Measurements from ENCODE around the gene PTRHD1.
A peak's percentile ranks its signal among the peaks of the same experiment; 100 is the strongest.

Gene PTRHD1

DNA sequence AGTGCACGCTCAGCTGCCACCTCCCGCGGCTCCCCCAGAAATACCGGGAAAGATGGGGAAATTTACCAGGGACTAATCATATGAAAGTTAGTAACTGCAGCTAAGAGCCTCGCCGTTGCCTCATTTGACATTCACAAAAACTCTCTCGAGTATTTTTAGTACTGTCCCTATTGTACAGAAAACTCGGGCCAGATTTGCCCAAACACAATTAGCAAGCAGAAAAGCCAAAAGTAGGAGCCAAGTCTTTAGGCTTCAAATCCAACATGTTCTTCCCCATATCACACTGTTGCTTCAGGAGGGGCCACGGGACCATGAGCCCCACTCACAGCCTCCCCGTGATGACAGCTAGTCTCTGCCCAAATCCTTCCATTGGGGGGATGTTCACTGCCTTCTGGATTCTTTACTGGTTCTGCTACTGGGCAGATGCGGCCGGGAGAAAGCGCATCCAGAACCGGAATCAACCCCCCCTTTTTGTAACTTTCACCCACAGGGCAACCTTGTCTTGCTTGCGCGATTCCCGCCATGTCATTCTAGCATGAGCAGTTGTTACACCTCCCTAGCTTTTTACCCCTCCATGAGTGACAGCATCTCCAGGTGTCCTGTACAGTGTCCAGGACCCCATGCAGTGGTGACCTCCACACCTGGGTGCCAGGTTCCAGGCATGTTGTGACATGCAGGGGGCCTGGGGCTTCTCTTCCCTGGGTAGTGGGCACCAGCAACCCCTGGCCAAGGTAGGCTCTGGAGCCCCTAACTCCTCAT lies 35.2 kb upstream of the PTRHD1 start:
- Histone ChIP-seq H3K27ac (ENCODE audit: low read depth, low read length) (no peak overlapping the region), H3K4me3 (ENCODE audit: low read depth, low read length) (no peak overlapping the region), H3K36me3 (ENCODE audit: control insufficient read depth, insufficient read depth, low read length) (peaks cover 15% of the 10 kb centered on the region), H3K9ac (ENCODE audit: low read length) (no peak overlapping the region), H3K9me3 (ENCODE audit: control insufficient read depth, insufficient read depth, low read depth, low read length) (no peaks in the 10 kb centered on the region), H3K4me1 (ENCODE audit: control insufficient read depth, insufficient read depth, low read length) (peaks cover 31% of the 10 kb centered on the region), H3K27me3 (ENCODE audit: control insufficient read depth, insufficient read depth, low read length) (no peaks in the 10 kb centered on the region)

DNA sequence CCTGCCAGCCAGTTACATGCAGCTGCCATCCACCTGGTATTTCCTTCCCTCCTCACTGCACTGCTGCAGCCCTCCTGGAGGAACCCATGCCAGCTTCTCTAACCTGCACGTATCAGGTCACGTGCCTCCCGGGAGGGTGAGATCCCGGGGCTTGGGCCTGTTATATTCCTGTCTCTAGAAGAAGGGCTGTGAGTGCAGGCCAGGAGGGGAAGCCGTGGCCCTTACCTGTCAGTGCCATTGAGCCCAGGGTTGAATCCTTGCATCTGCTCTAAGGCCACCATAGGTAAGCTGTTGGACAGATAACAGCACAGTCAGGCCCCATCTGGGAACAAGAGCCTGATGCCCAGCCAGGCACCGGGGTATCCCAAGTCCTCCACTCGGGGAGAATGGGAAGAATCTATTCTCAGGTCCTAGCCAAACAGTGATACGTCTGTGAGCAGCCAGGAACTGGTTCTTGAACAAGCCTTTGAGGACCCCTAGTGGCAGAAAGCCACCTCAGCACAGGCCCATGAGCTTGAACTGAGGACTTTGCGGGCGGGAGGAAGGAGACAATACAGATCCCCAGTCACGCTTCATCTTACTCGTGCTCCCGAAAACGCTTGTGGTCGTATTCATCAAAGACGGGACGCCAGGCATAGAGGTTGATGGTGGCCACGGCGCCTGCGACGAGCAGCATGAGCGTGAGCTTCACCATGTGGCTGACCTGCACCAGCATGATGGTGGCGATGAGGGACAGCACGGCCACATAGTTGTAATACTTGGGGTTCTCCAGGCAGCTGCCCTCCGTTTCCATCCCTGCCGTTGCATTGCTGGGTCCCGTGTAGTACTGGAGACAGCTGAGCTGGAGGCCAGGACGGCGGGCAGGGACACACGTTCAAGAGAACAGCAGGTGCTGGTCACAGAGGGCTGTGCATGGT lies 34.4 kb upstream of the PTRHD1 start:
- H3K9me3 ChIP-seq (ENCODE audit: control insufficient read depth, insufficient read depth, low read depth, low read length): no peaks in the 10 kb centered on the region
- H3K36me3 ChIP-seq (ENCODE audit: control insufficient read depth, insufficient read depth, low read length): peaks cover 23% of the 10 kb centered on the region
- peaks cover 29% of the 10 kb centered on the region for H3K4me1 ChIP-seq (ENCODE audit: control insufficient read depth, insufficient read depth, low read length)
- no peak overlapping the region for H3K9ac ChIP-seq (ENCODE audit: low read length)
- no peaks in the 10 kb centered on the region for H3K27me3 ChIP-seq (ENCODE audit: control insufficient read depth, insufficient read depth, low read length)
- H3K4me3 ChIP-seq (ENCODE audit: low read depth, low read length): no peak overlapping the region
- no peak overlapping the region for H3K27ac ChIP-seq (ENCODE audit: low read depth, low read length)

DNA sequence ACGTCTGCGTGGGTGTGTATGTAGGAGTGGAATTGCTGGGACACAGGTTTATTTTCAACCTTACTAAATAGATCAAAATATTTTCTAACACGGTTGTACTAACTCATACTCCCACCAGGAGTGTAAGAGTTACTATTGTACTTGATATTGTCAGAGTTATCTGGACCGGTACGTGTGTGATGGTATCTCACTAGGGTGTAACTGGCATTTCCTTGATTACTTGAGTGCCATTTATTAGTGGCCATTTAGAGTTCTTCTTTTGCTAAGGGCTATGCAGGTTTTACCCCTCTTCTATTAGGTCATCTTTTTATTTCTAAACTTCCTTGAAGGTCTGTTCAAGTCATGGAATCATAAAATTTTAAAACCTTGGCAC lies 33.6 kb upstream of the PTRHD1 start:
- Histone ChIP-seq H3K36me3 (ENCODE audit: control insufficient read depth, insufficient read depth, low read length) (peaks cover 24% of the 10 kb centered on the region), H3K9ac (ENCODE audit: low read length) (no peak overlapping the region), H3K9me3 (ENCODE audit: control insufficient read depth, insufficient read depth, low read depth, low read length) (no peaks in the 10 kb centered on the region)

DNA sequence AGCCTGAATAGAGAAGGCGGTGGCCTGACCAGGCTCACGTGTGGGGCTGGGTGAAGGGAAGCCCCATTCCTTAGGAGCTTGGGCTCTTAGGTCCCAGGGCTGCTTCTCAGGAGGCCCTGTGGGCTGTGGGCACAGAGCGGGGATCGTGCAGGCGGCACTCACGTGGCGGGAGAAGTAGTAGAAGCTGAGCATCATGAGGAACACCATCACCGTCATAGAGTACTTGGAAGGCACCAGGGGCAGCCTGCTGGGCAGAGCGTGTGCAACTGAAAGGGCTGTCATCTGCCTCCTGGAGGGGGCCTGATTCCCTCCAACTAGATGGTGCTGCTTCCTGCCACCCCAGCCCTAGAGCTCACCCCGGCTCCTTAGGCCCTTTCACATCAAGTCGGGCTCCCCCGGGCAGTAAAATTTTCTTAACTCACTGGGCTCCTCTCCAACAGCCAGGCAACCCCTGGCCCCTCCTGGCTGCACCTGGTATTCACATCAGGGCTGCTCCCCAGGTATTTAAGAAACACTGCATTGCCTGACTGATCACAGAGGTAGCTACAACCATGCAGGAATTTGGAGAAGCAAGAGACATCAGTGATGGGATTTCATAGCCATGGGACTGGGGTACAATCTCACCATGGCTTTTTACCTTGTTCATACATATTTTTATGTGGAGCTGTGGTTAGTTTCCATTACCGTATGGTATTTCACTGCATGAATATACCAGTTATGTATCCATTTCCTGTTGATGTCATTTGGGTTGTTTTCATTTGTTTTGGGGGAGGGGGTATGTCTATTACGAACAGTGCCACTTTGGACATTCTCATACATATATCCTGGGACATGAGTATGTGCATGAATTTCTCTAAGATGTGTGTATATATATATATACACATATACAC lies 32.9 kb upstream of the PTRHD1 start:
- Histone ChIP-seq H3K4me1 (ENCODE audit: control insufficient read depth, insufficient read depth, low read length) (peaks cover 36% of the 10 kb centered on the region), H3K27me3 (ENCODE audit: control insufficient read depth, insufficient read depth, low read length) (no peaks in the 10 kb centered on the region), H3K9ac (ENCODE audit: low read length) (no peak overlapping the region), H3K4me3 (ENCODE audit: low read depth, low read length) (no peak overlapping the region), H3K36me3 (ENCODE audit: control insufficient read depth, insufficient read depth, low read length) (peaks cover 27% of the 10 kb centered on the region), H3K27ac (ENCODE audit: low read depth, low read length) (no peak overlapping the region), H3K9me3 (ENCODE audit: control insufficient read depth, insufficient read depth, low read depth, low read length) (no peaks in the 10 kb centered on the region)

More for the DNA sequence above, 33.6 kb upstream of the PTRHD1 start:
- Histone ChIP-seq H3K27me3 (ENCODE audit: control insufficient read depth, insufficient read depth, low read length) (no peaks in the 10 kb centered on the region), H3K4me1 (ENCODE audit: control insufficient read depth, insufficient read depth, low read length) (peaks cover 30% of the 10 kb centered on the region), H3K4me3 (ENCODE audit: low read depth, low read length) (no peak overlapping the region), H3K27ac (ENCODE audit: low read depth, low read length) (no peak overlapping the region)

DNA sequence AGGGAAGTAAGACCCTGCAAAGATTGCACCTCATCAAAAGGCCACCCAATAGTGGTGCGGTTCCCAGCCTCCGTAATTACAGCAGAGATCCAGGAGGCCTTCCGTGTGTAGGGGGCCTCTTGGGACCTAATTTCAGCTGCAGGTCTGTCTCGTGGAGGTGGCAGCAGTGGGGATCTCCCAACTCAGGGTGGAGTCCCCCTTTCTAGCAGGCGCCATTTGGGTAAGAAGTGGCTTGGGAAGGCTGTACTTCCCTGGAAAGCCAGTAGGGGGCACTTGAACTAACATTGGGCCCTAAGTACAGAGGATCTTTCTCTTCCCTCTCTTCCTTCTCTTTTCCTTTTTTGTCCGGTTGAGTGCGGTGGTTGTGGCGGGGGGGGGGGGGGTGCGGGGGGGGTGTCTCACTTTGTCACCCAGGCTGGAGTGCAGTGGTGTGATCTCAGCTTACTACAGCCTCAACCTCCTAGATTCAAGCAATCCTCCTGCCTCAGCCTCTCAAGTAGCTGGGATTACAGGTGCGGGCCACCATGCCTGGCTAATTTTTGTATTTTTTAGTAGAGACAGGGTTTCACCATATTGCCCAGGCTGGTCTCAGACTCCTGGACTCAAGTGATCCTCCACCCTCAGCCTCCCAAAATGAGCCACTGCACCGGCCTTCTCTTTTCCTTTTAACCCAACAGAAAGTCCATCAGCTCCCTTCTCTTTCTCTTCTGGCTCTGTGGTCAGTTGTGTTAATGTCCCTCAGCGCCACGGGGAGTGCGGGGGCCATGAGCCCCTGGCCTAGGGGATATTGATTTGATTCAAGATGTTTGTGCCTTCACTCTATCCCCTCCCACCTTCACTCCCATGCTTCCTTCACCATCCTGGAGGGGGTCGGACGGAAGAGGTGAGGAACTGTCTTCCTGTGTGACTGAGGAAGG lies 32.0 kb upstream of the PTRHD1 start:
- peaks cover 30% of the 10 kb centered on the region for H3K36me3 ChIP-seq (ENCODE audit: control insufficient read depth, insufficient read depth, low read length)
- no peak overlapping the region for H3K9ac ChIP-seq (ENCODE audit: low read length)

DNA sequence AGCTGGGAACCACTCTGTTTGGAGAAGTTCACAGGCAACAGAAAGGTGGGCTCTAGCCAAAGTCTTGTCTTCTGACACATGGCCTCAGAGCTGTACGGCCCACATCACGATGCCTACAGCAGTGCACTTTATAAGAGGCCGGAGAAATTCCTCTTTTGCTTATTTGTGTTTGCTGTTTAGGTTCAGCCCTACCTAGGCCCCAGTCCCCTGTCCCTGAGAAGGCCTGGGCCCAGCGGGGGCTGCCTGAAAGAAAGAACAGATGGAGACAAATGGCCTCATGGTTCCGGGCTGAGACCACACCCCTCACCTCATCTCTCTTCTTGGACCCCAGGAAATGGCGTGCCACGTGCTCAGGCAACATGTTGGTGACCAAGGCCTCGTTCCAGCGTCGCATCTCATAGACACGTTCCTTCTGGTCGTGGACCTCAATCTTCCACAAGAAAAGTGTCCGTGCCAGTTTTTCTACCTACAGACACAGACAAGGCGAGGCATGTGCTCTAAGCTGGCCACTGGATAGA lies 30.9 kb upstream of the PTRHD1 start:
- peaks cover 47% of the 10 kb centered on the region for H3K4me1 ChIP-seq (ENCODE audit: control insufficient read depth, insufficient read depth, low read length)
- H3K27me3 ChIP-seq (ENCODE audit: control insufficient read depth, insufficient read depth, low read length): no peaks in the 10 kb centered on the region
- H3K27ac ChIP-seq (ENCODE audit: low read depth, low read length): no peak overlapping the region
- H3K9ac ChIP-seq (ENCODE audit: low read length): no peak overlapping the region
- H3K4me3 ChIP-seq (ENCODE audit: low read depth, low read length): no peak overlapping the region
- H3K9me3 ChIP-seq (ENCODE audit: control insufficient read depth, insufficient read depth, low read depth, low read length): no peaks in the 10 kb centered on the region
- H3K36me3 ChIP-seq (ENCODE audit: control insufficient read depth, insufficient read depth, low read length): peaks cover 41% of the 10 kb centered on the region

More for the DNA sequence above, 32.0 kb upstream of the PTRHD1 start:
- Histone ChIP-seq H3K4me3 (ENCODE audit: low read depth, low read length) (no peak overlapping the region), H3K27ac (ENCODE audit: low read depth, low read length) (no peak overlapping the region), H3K27me3 (ENCODE audit: control insufficient read depth, insufficient read depth, low read length) (no peaks in the 10 kb centered on the region), H3K9me3 (ENCODE audit: control insufficient read depth, insufficient read depth, low read depth, low read length) (no peaks in the 10 kb centered on the region), H3K4me1 (ENCODE audit: control insufficient read depth, insufficient read depth, low read length) (peaks cover 45% of the 10 kb centered on the region)

DNA sequence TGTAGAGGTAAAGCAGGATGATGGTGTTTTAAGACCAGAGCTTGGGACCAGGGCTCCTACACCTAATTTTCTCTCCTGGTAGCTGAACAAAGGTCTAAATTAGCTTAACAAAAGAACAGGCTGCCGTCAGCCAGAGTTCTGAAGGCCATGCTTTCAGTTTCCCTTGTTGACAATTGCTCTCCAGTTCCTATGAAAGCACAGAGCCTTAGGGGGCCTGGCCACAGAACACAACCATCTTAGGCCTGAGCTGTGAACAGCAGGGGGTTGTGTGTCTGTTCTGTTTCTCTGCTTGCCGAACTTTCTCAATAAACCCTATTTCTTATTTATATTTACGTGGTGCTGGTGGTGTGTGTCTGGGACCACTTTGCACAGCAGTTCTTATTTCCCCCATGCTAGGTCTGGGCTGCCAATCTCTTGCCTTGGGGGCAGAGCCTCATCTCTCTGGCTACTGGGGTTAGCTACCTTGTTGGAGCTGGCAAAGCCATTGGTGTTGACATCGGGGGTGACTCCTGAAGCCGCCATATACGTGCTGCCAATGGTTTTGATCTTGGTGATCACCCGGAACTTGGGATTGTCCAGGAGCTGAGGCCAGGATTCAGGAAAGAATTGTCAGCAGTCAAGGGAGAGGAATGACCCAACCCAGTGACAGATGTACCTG lies 29.0 kb upstream of the PTRHD1 start:
- no peaks in the 10 kb centered on the region for H3K27me3 ChIP-seq (ENCODE audit: control insufficient read depth, insufficient read depth, low read length)
- peak overlapping the region; percentile 18 for H3K4me3 ChIP-seq (ENCODE audit: low read depth, low read length)
- H3K9me3 ChIP-seq (ENCODE audit: control insufficient read depth, insufficient read depth, low read depth, low read length): no peaks in the 10 kb centered on the region
- H3K4me1 ChIP-seq (ENCODE audit: control insufficient read depth, insufficient read depth, low read length): peaks cover 41% of the 10 kb centered on the region
- peak overlapping the region; percentile 63 for H3K9ac ChIP-seq (ENCODE audit: low read length)
- H3K27ac ChIP-seq (ENCODE audit: low read depth, low read length): peak overlapping the region; percentile 76
- peaks cover 60% of the 10 kb centered on the region for H3K36me3 ChIP-seq (ENCODE audit: control insufficient read depth, insufficient read depth, low read length)

DNA sequence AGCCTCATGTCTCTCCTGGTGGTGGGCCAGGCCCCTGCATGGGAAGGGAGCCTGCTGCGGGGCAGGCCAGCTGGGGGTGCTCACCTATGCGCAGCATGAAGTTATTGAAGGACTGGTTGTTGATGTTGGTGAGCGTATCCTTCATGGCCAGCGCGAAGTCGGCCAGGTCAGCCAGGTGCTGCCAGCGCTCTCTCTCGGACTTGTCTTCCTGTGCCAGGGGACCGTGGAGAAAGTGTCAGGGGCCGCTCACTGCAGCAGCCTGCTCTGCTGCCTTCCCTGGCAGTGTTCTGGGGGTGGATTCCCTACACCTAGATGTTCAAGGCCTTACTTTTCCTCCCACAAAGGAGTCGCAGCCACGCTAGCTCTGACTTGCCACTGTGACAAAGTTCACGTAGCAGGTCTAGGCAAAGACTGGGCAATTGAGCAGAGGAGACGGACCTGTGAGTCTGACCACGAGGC lies 28.3 kb upstream of the PTRHD1 start:
- no peaks in the 10 kb centered on the region for H3K27me3 ChIP-seq (ENCODE audit: control insufficient read depth, insufficient read depth, low read length)
- peaks cover 67% of the 10 kb centered on the region for H3K36me3 ChIP-seq (ENCODE audit: control insufficient read depth, insufficient read depth, low read length)
- peaks cover 37% of the 10 kb centered on the region for H3K4me1 ChIP-seq (ENCODE audit: control insufficient read depth, insufficient read depth, low read length)
- no peaks in the 10 kb centered on the region for H3K9me3 ChIP-seq (ENCODE audit: control insufficient read depth, insufficient read depth, low read depth, low read length)
- H3K4me3 ChIP-seq (ENCODE audit: low read depth, low read length): peak overlapping the region; percentile 18
- peak overlapping the region; percentile 63 for H3K9ac ChIP-seq (ENCODE audit: low read length)
- peak overlapping the region; percentile 59 for H3K27ac ChIP-seq (ENCODE audit: low read depth, low read length)

DNA sequence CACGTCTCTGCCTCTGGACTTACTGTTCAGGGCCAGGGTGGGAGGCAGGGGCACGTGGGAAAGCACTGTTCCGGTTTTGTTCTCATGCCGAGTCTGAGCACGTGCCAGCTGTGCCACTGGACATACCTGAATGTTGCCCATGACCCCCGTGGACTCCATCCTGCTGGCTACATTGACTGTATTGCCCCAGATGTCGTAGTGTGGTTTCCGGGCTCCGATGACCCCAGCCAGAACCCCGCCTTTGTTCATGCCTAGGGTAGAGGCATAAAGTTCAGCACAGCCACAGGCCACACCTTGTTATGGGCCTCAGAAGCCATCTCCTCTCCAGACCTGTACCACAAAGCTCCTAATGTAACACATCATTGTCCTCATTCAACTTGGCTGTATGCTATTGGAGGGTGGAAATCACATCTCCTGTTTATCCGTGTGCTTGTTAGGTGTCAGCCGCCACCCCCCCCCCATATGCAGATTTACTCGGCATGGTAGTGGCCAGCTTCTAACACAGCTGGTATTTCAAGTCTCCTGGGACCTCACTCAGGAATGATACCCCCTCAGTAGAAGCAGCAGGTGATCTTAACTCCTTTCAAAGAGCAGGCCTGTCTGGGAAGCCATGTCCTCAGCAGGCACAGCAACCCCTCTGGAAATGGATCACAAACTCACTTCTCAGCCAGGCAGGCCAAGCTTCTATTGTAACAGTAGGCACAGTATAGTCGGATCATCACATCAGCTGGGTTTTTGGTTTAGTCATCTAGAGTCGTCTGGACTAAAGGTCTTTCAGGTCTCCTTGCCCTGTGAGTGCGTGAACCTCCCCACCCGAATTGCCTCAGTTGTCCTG lies 27.6 kb upstream of the PTRHD1 start:
- Histone ChIP-seq H3K9me3 (ENCODE audit: control insufficient read depth, insufficient read depth, low read depth, low read length) (no peaks in the 10 kb centered on the region), H3K36me3 (ENCODE audit: control insufficient read depth, insufficient read depth, low read length) (peaks cover 74% of the 10 kb centered on the region), H3K27me3 (ENCODE audit: control insufficient read depth, insufficient read depth, low read length) (no peaks in the 10 kb centered on the region), H3K4me1 (ENCODE audit: control insufficient read depth, insufficient read depth, low read length) (peaks cover 32% of the 10 kb centered on the region), H3K4me3 (ENCODE audit: low read depth, low read length) (no peak overlapping the region), H3K27ac (ENCODE audit: low read depth, low read length) (peak overlapping the region; percentile 59), H3K9ac (ENCODE audit: low read length) (peak overlapping the region; percentile 63)

Data from HUES6 (cell line).